HepG2 (cell line): ENCODE measurements around the gene ZNF281. TPM values are rescaled to one million over a fixed set of nuclear protein-coding genes. Genes with fewer than 3 reads are reported as not detected.

Experiments
- FOXK1 ChIP-seq: sonication (generic); formaldehyde crosslinking; IDR thresholded peaks from 2 replicates; pipeline ENCODE4 v1.4.0; 2020; ENCODE audit warnings: low read depth, missing genetic modification reagents, borderline replicate concordance
- HDAC2 ChIP-seq: sonication (generic); formaldehyde crosslinking; IDR thresholded peaks from 2 replicates; pipeline ENCODE4 v1.4.0; 2020; ENCODE audit warnings: missing genetic modification reagents
- ISX ChIP-seq: sonication (generic); formaldehyde crosslinking; conservative IDR thresholded peaks from 2 replicates; pipeline ENCODE4 v1.5.0; 2020; ENCODE audit warnings: missing genetic modification reagents
- JUN ChIP-seq: sonication (generic); formaldehyde crosslinking; IDR thresholded peaks from 2 replicates; pipeline ENCODE4 v1.4.0; 2020; ENCODE audit warnings: mild to moderate bottlenecking, missing genetic modification reagents
- KLF13 ChIP-seq: sonication (generic); formaldehyde crosslinking; IDR thresholded peaks from 2 replicates; pipeline ENCODE4 v1.4.0; 2020; ENCODE audit warnings: mild to moderate bottlenecking, missing genetic modification reagents
- POGZ ChIP-seq: sonication (generic); formaldehyde crosslinking; IDR thresholded peaks from 2 replicates; pipeline ENCODE4 v1.4.0; 2020; ENCODE audit warnings: mild to moderate bottlenecking, missing genetic modification reagents
- TARDBP ChIP-seq: sonication (generic); formaldehyde crosslinking; IDR thresholded peaks from 2 replicates; pipeline ENCODE4 v1.8.0; 2022; ENCODE audit warnings: mild to moderate bottlenecking, missing genetic modification reagents
- ZC3H13 ChIP-seq: sonication (generic); formaldehyde crosslinking; IDR thresholded peaks from 2 replicates; pipeline ENCODE4 v1.8.1; 2023; ENCODE audit warnings: mild to moderate bottlenecking, missing genetic modification reagents, moderate library complexity
- ZC3H4 ChIP-seq: sonication (generic); formaldehyde crosslinking; IDR thresholded peaks from 2 replicates; pipeline ENCODE4 v1.4.0; 2020; ENCODE audit warnings: missing genetic modification reagents, borderline replicate concordance
- ZFYVE20 ChIP-seq: sonication (generic); formaldehyde crosslinking; IDR thresholded peaks from 2 replicates; pipeline ENCODE4 v1.8.0; 2023; ENCODE audit warnings: low read depth, mild to moderate bottlenecking, moderate library complexity, missing genetic modification reagents, borderline replicate concordance
- ZNF550 ChIP-seq: sonication (generic); formaldehyde crosslinking; IDR thresholded peaks from 2 replicates; pipeline ENCODE4 v1.4.0; 2020; ENCODE audit warnings: mild to moderate bottlenecking, missing genetic modification reagents, borderline replicate concordance
- ZNF652 ChIP-seq: IDR thresholded peaks from 2 replicates; pipeline ENCODE4 v1.6.1; 2016; ENCODE audit warnings: low read depth, borderline replicate concordance
- polyA plus RNA-seq, 8 experiments: library from polyadenylated mRNA; depleted of rRNA in 3 of 8; stranded (reverse) in 7 of 8; unstranded in 1 of 8; fragments of >200 nt; fragmentation: Illumina TruSeq in 4 of 8; extraction: Trizol in 4 of 8; gene quantifications; 2 replicates each; pipeline versions ENCODE4 v1.2.1 to v1.2.3, GENCODE V29; 2011 to 2016; ENCODE audit warnings: low read depth in 4 of 8, missing spikeins in 1 of 8, mixed read lengths in 1 of 8; ENCODE audit not compliant: insufficient read depth in 1 of 8
- total RNA-seq, 5 experiments: library from RNA; depleted of rRNA; stranded (reverse); fragments of >200 nt; fragmentation: Illumina TruSeq; extraction: Trizol; gene quantifications; 2 replicates each; pipeline ENCODE4 v1.2.3, GENCODE V29; 2016; ENCODE audit warnings: low read depth in 1 of 5
- TF ChIP-seq, protein P1 (sequence below): sonication (generic); formaldehyde crosslinking; IDR thresholded peaks from 2 replicates; pipeline ENCODE4 v1.8.0; 2022; ENCODE audit warnings: mild to moderate bottlenecking, missing genetic modification reagents
- TF ChIP-seq, protein P2 (sequence below): IDR thresholded peaks from 2 replicates; pipeline ENCODE4 v1.6.1; 2012; ENCODE audit warnings: low read depth, low read length, improper control_type of control experiment
- TF ChIP-seq, protein P3 (sequence below), 2 experiments: sonication (generic) in 1 of 2; formaldehyde crosslinking in 1 of 2; IDR thresholded peaks; 2 replicates each; pipeline versions ENCODE4 v1.4.0 to v1.6.1; 2018 to 2020; ENCODE audit warnings: missing genetic modification reagents in 2 of 2, borderline replicate concordance in 1 of 2, low read depth in 1 of 2, mild to moderate bottlenecking in 1 of 2, missing biosample characterization in 1 of 2
- TF ChIP-seq, protein P4 (sequence below): sonication (generic); formaldehyde crosslinking; conservative IDR thresholded peaks from 2 replicates; pipeline ENCODE4 v1.4.0; 2020; ENCODE audit warnings: missing genetic modification reagents

The ZNF281 gene
- total and polyA plus RNA-seq, 2 of the 13 experiments (the other 11 are each of a cell fraction or from before 2014, with no cell fraction given): 7.7 to 20.6 TPM

DNA sequence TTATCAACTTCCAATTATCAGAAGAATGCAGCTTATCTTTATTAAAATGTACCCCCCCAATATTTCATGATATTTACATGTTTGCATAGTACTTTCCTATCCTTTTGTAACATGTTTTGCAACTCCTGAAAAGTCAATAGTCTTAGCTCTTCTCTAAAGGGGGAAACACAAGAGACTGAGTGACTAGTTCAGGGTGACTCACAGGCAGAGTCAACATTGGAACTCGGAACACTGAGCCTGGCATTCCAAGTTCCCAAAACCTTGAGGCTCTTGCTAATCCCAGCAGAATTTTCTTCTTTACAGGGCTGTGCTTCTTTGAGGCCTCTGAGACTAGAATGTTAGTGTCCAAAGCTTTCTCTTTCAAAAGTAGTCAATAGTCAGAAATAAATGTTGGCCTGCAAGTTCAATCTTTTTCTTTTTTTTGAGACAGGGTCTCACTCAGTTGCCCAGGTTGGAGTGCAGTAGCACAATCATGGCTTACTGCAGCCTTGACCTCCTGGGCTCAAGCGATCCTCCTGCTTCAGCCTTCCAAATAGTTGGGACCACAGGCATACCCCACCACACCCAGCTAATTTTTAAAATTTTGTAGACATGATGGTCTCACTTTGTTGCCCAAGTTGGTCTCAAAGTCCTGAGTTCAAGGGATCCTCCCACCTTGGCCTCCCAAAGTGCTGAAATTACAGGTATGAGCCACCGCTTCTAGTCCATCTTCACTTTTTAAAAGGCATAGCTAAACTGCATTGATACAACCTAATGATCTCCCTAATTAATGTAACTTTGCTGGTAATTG, 37.5 kb downstream of the ZNF281 start (continued):
- TF ChIP-seq FOXK1 (CRISPR knock-in tag) (peak; percentile 78; the same call in 1 of the 2 replicates), HDAC2 (peak; percentile 95), ZFYVE20 (CRISPR knock-in tag) (no peak), JUN (CRISPR knock-in tag) (peak; percentile 97), ZNF550 (no peak), ZC3H13 (no peak), POGZ (CRISPR knock-in tag) (peak; percentile 56; the same call in 1 of the 2 replicates), ZC3H4 (no peak), TARDBP (CRISPR knock-in tag) (peak; percentile 86), KLF13 (CRISPR knock-in tag) (no peak), ISX (no peak), ZNF652 (CRISPR knock-in tag) (no peak; the same call in 1 of the 2 replicates)
- TF ChIP-seq, protein P1, sequence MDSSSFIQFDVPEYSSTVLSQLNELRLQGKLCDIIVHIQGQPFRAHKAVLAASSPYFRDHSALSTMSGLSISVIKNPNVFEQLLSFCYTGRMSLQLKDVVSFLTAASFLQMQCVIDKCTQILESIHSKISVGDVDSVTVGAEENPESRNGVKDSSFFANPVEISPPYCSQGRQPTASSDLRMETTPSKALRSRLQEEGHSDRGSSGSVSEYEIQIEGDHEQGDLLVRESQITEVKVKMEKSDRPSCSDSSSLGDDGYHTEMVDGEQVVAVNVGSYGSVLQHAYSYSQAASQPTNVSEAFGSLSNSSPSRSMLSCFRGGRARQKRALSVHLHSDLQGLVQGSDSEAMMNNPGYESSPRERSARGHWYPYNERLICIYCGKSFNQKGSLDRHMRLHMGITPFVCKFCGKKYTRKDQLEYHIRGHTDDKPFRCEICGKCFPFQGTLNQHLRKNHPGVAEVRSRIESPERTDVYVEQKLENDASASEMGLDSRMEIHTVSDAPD (CRISPR knock-in tag): 0 out of 2 replicates have a peak, but pooled peaks have one; percentile 37
- TF ChIP-seq, protein P2, sequence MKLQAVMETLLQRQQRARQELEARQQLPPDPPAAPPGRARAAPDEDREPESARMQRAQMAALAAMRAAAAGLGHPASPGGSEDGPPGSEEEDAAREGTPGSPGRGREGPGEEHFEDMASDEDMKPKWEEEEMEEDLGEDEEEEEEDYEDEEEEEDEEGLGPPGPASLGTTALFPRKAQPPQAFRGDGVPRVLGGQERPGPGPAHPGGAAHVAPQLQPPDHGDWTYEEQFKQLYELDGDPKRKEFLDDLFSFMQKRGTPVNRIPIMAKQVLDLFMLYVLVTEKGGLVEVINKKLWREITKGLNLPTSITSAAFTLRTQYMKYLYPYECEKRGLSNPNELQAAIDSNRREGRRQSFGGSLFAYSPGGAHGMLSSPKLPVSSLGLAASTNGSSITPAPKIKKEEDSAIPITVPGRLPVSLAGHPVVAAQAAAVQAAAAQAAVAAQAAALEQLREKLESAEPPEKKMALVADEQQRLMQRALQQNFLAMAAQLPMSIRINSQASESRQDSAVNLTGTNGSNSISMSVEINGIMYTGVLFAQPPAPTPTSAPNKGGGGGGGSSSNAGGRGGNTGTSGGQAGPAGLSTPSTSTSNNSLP: peak; percentile 93
- TF ChIP-seq, protein P3, sequence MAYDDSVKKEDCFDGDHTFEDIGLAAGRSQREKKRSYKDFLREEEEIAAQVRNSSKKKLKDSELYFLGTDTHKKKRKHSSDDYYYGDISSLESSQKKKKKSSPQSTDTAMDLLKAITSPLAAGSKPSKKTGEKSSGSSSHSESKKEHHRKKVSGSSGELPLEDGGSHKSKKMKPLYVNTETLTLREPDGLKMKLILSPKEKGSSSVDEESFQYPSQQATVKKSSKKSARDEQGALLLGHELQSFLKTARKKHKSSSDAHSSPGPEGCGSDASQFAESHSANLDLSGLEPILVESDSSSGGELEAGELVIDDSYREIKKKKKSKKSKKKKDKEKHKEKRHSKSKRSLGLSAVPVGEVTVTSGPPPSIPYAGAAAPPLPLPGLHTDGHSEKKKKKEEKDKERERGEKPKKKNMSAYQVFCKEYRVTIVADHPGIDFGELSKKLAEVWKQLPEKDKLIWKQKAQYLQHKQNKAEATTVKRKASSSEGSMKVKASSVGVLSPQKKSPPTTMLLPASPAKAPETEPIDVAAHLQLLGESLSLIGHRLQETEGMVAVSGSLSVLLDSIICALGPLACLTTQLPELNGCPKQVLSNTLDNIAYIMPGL (CRISPR knock-in tag; IDR thresholded peaks at IDR 0.05; ENCODE audit: borderline replicate concordance in 1 of 2, low read depth in 1 of 2): peak in 1 of 2 experiments; percentile 49; a peak in 1 of 4 replicates
- TF ChIP-seq, protein P4, sequence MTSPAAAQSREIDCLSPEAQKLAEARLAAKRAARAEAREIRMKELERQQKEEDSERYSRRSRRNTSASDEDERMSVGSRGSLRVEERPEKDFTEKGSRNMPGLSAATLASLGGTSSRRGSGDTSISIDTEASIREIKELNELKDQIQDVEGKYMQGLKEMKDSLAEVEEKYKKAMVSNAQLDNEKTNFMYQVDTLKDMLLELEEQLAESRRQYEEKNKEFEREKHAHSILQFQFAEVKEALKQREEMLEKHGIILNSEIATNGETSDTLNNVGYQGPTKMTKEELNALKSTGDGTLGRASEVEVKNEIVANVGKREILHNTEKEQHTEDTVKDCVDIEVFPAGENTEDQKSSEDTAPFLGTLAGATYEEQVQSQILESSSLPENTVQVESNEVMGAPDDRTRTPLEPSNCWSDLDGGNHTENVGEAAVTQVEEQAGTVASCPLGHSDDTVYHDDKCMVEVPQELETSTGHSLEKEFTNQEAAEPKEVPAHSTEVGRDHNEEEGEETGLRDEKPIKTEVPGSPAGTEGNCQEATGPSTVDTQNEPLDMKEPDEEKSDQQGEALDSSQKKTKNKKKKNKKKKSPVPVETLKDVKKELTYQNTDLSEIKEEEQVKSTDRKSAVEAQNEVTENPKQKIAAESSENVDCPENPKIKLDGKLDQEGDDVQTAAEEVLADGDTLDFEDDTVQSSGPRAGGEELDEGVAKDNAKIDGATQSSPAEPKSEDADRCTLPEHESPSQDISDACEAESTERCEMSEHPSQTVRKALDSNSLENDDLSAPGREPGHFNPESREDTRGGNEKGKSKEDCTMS: no peak
